NCI-H1092 treated with DMSO at 0.1 percent for 48 hours (cell line): ENCODE results near the gene MYO1C.
"Not testable (repeated sequence)": the region's sequence is repeated elsewhere in the genome, so short reads cannot be mapped to it uniquely, and the experiment has no call there.

Experiments
- DNase-seq: peaks from one replicate; lab custom pipeline; 2025; lab: John Stamatoyannopoulos, UW

Gene MYO1C

GRCh38 chr17:1509290-1509881 is 16.9 kb upstream of the MYO1C start:
- DNase-seq = no peak

- not testable (repeated sequence) for DNase-seq
Observed at GRCh38 chr17:1508709-1509108, 16.2 kb upstream of the MYO1C start.

- no peak for DNase-seq
Observed at GRCh38 chr17:1506649-1507267, 14.3 kb upstream of the MYO1C start.

- DNase-seq = no peak
Observed at GRCh38 chr17:1505586-1505985, 13.1 kb upstream of the MYO1C start.

- no peak for DNase-seq
Observed at GRCh38 chr17:1504866-1505265, 12.4 kb upstream of the MYO1C start.

GRCh38 chr17:1503699-1504098 is 11.2 kb upstream of the MYO1C start:
- no peak for DNase-seq

GRCh38 chr17:1498869-1499268 is 6.4 kb upstream of the MYO1C start:
- no peak for DNase-seq

GRCh38 chr17:1498233-1498632 is 5.7 kb upstream of the MYO1C start:
- DNase-seq = no peak

- DNase-seq = no peak
Observed at GRCh38 chr17:1497831-1498230, 5.3 kb upstream of the MYO1C start.

GRCh38 chr17:1496869-1497268 is 4.4 kb upstream of the MYO1C start:
- DNase-seq = no peak

GRCh38 chr17:1495265-1495989 is 2.9 kb upstream of the MYO1C start:
- DNase-seq = no peak

GRCh38 chr17:1494736-1495253 is 2.3 kb upstream of the MYO1C start:
- DNase-seq = no peak

GRCh38 chr17:1494203-1494602 is 1.7 kb upstream of the MYO1C start:
- DNase-seq = no peak

- DNase-seq = no peak
Observed at GRCh38 chr17:1493291-1493980, 950 bp upstream of the MYO1C start.

- DNase-seq = no peak
Observed at GRCh38 chr17:1491443-1492248, 840 bp downstream of the MYO1C start.

- no peak for DNase-seq
Observed at GRCh38 chr17:1490643-1491442, 1.6 kb downstream of the MYO1C start.

- DNase-seq = no peak
Observed at GRCh38 chr17:1488826-1489270, 3.6 kb downstream of the MYO1C start.

- peak; percentile 6 for DNase-seq
Observed at GRCh38 chr17:1487939-1488825, 4.3 kb downstream of the MYO1C start.

- DNase-seq = no peak
Observed at GRCh38 chr17:1486802-1487695, 5.4 kb downstream of the MYO1C start.
